Retina (tissue), 1 donor: ENCODE data around the gene RBP3.

Experiments
- DNase-seq: peaks from one replicate; pipeline ENCODE4 v3.0.0-alpha.2; 2016

The RBP3 gene

DNA sequence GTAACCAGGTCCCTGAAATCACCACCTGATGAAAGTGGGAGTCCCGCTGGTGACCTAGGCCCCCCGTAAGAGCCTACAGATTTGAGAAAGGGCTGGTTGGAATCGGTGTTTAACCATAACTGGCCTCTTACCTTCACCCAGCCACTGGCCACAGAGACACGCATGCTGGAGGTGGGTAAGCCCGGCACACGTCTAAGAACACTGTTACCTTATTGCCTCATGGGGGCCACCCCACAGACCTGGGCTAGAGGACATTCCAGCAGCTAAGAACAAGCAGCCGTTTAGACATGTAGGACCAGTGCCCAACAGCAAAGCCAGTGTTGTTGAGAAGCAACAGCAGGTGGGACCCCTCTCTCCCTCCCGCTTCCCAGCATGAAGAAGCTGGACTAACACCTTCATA lies 28.4 kb upstream of the RBP3 start:
- no peak for DNase-seq

GRCh38 chr10:47320812-47321211 lies 27.4 kb upstream of the RBP3 start:
- DNase-seq = no peak

DNA sequence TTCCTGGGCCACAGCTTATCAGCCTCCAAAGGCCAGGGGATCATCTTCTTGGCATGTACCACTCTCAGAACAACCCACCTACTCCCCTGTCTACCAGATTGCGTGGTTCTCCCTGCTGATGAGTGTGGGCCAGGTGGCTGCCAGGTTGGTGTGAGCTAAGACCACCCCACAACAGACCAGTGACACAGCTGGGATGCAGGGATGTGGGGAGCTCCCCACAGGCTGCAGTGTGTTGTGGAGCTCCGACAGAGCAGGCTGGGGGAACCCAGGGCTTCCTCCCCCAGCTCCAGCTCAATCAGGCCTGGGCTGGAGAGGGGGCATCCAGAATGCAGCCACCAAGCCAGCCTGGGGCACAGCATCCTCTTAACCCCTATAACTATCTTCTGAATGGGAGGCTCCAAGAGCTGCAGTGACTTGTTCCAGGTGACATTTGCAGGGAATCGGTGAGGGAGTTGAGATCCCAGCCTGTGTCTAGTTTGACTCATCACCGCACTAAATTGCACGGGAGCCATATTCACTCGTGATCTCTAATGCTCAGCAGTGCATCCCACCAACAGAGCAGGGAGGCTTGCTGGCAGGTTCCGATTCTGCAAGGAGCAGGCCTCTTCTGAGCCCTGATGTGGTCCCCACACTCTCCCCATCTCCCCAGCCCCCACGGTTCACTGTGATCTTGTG lies 26.5 kb upstream of the RBP3 start:
- DNase-seq = no peak

DNA sequence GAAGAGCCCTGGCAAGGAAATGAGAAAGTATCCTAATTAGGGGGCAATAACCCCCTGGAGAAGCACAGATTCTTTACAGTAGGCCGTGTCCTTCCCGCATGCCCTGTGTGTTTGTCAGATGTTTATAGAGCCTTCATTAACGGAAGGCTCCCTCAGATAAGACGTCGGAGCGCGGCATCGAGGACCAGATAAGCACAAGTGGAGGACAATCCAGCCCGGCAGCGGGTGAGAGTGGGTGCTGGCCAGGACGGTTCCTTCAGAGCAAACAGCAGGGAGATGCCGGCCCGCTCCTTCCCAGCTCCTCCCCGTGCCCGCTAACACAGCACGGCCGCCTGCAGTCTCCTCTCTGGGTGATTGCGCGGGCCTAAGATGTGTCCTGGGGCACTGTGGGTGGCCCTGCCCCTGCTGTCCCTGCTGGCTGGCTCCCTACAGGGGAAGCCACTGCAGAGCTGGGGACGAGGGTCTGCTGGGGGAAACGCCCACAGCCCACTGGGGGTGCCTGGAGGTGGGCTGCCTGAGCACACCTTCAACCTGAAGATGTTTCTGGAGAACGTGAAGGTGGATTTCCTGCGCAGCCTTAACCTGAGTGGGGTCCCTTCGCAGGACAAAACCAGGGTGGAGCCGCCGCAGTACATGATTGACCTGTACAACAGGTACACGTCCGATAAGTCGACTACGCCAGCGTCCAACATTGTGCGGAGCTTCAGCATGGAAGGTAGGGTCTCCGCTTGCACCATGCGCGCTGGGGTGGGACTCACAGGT lies 25.7 kb upstream of the RBP3 start, which contains the start of gene GDF2:
Gene GDF2 (plus strand): TSS at position 155 of the 762 bp plus-strand sequence. CDS start 215 bp downstream, at position 370.
- no peak for DNase-seq

DNA sequence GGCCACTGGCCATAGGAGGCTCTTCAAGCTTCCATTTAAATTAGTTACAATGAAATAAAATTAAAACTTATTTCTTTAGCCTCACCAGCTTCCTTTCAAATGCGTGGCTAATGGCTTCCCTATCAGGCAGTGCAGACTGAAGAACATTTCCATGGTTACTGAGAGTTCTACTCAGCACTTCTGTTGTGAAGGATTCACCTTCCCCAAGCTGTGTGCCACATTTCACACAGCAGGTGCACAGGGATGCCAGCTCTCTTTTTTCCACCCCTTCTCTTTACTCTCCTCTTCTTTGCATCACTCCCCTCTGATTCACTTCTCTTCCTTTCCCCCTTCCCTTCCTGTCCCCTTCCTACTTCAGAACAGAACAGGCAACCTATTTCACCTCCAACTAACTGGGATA lies 25.1 kb upstream of the RBP3 start:
- no peak for DNase-seq

DNA sequence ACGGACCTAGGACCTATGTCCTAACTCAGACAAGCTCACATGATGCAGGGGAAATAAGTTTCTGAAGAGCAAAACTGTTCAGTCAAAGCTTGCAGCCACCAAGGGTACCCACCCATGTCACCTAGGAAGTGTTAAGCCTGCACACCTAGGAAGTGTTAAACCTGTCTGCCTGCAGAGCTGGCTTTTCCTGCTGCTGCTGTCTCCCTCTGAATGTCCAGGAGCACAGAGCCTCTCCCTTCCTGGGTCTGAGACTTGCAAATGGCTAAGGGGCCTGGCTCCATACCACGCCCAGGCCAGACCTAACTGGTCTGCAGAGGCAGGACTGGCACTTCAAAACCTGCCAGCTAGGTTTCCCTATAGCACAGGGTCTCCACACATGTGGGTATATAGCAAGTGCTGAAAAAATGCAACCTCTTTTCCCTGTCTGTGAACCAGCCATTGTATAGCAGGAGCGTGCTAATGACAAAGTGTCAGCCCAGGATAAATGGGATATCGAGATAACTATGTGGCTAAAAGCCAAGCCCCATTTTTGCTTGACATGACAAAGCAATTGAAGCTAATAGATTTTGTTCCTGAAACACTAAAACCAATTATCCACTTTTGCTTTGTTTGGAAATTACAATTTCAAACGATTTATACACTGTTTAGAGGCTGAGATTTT lies 24.4 kb upstream of the RBP3 start:
- no peak for DNase-seq

GRCh38 chr10:47325303-47326291 lies 22.6 kb upstream of the RBP3 start:
- no peak for DNase-seq

- no peak for DNase-seq
Measured at GRCh38 chr10:47326306-47326926, 21.7 kb upstream of the RBP3 start.

DNA sequence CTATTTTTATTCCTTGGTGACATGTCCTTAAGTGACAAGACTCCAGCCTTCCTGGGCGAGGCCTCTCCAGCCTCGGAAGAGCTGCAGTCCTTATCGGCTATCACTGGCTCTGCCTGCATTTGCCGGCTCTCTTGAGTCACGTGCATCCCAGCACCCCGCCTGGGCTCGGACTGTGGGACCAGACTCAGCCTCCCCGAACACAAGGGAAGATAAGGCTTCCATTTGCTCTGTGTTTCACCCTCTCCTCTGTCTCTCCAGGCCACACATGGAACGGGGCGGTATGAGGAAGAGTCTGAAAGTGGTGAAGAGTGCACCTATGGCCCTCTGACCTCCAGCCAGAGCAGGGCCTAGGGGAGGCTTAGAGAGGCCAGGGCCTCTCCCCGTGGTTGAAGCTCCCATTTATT lies 21.2 kb upstream of the RBP3 start:
- DNase-seq = no peak

GRCh38 chr10:47329855-47330254 lies 18.3 kb upstream of the RBP3 start:
- DNase-seq = no peak

- no peak for DNase-seq
Measured at GRCh38 chr10:47330366-47330765, 17.8 kb upstream of the RBP3 start.

- DNase-seq = no peak
Measured at GRCh38 chr10:47330804-47331203, 17.4 kb upstream of the RBP3 start.

- DNase-seq = no peak
Measured at GRCh38 chr10:47331491-47331890, 16.7 kb upstream of the RBP3 start.

DNA sequence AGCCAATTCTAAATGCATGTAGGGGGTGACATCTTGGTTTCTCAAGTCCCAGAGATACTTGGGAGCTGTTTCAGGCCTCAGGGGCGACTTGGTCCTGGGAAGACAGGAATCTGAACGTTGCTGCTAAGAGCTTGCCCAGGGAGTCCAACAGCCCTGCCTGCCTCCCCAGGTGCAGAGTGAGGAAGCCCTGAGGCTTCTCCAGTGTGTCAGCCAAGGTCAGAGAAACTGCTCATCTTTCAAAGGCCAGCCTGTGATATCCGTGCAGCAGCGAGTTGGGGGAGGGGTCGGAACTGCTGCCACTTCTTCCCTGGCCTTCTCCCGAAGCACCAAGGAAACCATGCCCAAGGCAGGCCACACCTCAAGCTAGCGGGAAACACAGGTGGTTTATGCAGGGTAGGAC lies 16.2 kb upstream of the RBP3 start:
- DNase-seq = no peak

DNA sequence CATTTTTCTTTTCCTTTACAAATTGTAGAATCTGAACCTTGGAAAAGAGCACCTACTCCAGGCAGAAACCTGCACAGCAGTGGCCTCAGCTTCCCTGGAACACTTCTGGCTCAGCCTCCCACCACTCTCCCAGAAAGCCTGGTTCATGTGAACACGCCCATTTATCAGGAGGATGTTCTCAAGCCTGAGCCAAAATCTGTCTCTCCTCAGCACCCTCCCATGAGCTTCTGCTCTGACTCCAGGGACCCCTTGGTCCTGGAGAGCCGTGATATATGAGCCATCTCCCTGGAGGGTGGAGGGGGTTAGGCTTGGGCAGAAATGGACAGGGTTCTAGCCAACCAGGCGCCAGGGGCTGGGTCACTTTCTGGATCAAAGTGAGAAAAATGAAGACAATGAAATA lies 15.8 kb upstream of the RBP3 start:
- DNase-seq = no peak

GRCh38 chr10:47332946-47333345 lies 15.2 kb upstream of the RBP3 start:
- no peak for DNase-seq

GRCh38 chr10:47333532-47333931 lies 14.6 kb upstream of the RBP3 start:
- no peak for DNase-seq

DNA sequence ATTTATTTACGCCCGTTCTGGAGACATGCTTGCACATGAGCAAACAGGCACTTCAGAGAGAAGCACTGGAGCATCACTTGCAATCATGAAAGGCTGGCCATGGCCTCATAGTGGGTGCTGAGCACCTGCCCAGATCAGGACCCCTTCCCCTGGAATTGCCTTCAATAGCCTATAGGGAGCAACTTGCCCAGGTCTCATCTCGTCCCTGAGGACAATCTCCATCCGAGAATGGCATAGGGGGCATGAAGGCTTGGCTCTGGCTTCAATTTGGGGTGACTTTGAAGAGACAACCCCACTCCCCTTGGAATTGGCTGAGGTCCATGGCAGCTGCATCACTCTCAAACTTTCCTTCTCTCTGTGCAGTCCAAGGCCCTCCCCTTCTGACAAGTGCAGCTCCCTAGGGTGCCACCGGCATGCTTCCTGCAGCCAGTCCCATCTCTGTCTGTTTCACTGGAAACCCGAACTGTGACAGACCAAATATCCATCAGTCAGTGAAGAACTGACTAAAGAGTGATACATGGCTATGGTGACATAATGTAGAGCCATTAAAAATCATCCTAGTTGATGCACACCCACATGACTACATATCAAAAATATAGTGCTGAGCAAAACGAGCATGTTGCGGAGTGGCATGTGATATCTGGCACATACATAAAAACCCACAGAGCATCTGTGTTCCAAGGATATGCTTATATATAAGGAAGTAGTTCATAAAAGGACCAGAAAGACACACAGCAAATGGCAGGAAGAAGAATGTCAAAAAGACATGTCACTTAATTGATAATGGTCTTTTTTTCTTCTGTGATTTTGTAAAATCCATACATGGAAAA lies 13.5 kb upstream of the RBP3 start:
- DNase-seq = no peak

DNA sequence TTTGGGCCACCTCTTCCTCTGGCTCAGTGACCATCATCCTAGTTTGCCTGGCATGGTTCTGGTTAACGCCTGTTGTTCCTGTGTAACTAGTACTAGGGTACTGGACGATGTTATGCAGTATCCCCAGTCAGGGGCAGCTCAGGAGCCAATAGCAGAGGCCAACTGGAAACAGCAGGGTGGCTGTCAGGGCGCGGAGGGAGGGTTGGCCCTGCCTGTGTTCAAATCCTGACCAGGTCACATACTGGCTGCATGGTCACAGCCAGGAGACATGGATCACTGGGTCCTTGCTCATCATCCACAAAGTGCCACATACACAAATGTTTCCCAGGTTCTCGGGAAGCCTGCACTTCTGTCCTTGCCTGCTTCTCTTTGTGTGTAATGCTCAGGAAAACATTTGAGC lies 12.3 kb upstream of the RBP3 start:
- DNase-seq = no peak

- DNase-seq = no peak
Measured at GRCh38 chr10:47336387-47337134, 11.6 kb upstream of the RBP3 start.

DNA sequence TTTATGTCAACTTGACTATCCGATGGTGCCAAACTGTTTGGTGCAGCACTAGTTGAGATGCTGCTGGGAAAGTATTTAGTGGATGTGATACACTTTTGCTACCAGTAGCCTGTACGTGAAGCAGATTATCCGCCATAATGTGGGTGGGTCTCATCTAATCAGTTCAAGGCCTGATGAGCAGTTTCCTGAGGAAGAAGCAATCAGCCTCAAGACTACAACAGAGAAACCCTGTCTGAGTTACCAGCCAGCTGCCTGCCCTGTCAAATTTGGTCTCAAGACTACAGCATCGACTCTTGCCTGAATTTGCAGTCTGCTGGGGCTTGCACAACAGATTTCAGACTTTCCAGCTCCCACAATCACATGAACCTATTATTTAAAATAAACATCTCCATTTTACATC lies 10.9 kb upstream of the RBP3 start:
- DNase-seq = no peak
